Upper lobe of left lung (tissue), 4 donors: ENCODE results near the gene ADAMTSL4.

Source experiments
- EP300 ChIP-seq, 4 donors: sonication (generic); formaldehyde crosslinking; IDR thresholded peaks; one replicate each; pipeline ENCODE4 v1.5.1; 2017; ENCODE audit warnings: antibody characterized with exemption in 4 of 4, control low read depth in 2 of 4
- POLR2A ChIP-seq, 4 donors: fragments of 450-650 bp; IDR thresholded peaks; one replicate each; pipeline ENCODE4 v1.5.1; 2016 to 2017; ENCODE audit warnings: antibody characterized with exemption in 4 of 4, mild to moderate bottlenecking in 2 of 4
- TF ChIP-seq, protein P1 (sequence below), 6 experiments: fragments of 450-650 bp in 4 of 6; fragments of 200-600 bp in 2 of 6; sonication (generic) in 2 of 6; IDR thresholded peaks; one replicate each; pipeline ENCODE4 v1.5.1; 2016 to 2019; ENCODE audit warnings: antibody characterized with exemption in 6 of 6

DNA sequence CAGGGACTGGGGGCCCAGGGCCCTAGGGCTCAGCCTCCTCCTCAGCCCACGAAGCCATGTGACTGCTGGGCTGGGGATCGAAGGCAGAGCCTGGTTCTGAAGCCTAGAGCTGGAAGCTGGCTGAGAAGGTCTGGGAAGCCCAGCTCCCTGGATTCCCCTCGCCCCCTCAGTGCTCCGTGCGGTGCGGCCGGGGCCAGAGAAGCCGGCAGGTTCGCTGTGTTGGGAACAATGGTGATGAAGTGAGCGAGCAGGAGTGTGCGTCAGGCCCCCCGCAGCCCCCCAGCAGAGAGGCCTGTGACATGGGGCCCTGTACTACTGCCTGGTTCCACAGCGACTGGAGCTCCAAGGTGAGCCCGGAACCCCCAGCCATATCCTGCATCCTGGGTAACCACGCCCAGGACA, 9.1 kb downstream of the ADAMTSL4 start:
- no peak for TF ChIP-seq POLR2A (IDR thresholded peaks at IDR 0.05)
- TF ChIP-seq, protein P1, sequence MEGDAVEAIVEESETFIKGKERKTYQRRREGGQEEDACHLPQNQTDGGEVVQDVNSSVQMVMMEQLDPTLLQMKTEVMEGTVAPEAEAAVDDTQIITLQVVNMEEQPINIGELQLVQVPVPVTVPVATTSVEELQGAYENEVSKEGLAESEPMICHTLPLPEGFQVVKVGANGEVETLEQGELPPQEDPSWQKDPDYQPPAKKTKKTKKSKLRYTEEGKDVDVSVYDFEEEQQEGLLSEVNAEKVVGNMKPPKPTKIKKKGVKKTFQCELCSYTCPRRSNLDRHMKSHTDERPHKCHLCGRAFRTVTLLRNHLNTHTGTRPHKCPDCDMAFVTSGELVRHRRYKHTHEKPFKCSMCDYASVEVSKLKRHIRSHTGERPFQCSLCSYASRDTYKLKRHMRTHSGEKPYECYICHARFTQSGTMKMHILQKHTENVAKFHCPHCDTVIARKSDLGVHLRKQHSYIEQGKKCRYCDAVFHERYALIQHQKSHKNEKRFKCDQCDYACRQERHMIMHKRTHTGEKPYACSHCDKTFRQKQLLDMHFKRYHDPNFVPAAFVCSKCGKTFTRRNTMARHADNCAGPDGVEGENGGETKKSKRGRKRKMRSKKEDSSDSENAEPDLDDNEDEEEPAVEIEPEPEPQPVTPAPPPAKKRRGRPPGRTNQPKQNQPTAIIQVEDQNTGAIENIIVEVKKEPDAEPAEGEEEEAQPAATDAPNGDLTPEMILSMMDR (IDR thresholded peaks at IDR 0.05), result no peak
- TF ChIP-seq EP300 (IDR thresholded peaks at IDR 0.05), result no peak
